Peyer's patch (tissue), 4 donors: ENCODE measurements around the gene NMT1. TPM values are rescaled to one million over a fixed set of nuclear protein-coding genes. Genes with fewer than 3 reads are reported as not detected.

Experiments
- DNase-seq, 3 donors: peaks; one replicate each; pipeline ENCODE4 v3.0.0-alpha.2; 2017 to 2019
- H3K27ac ChIP-seq, 4 donors: fragments of 200-600 bp; sonication (generic); one replicate each; pipeline ENCODE4 v1.5.1; 2016 to 2019
- H3K27me3 ChIP-seq, 2 donors: fragments of 200-600 bp; sonication (generic); one replicate each; pipeline ENCODE4 v1.5.1; 2019
- H3K36me3 ChIP-seq, 3 donors: fragments of 200-600 bp; sonication (generic); one replicate each; pipeline ENCODE4 v1.5.1; 2016 to 2019
- H3K4me1 ChIP-seq, 4 donors: fragments of 200-600 bp; sonication (generic); one replicate each; pipeline ENCODE4 v1.5.1; 2016 to 2019
- H3K4me3 ChIP-seq, 4 donors: fragments of 200-600 bp; sonication (generic); 1 replicate in 3 of 4; 2 replicates in 1 of 4; pipeline ENCODE4 v1.5.1; 2016 to 2019; ENCODE audit warnings: mild to moderate bottlenecking in 1 of 4
- H3K9me3 ChIP-seq, 4 donors: fragments of 200-600 bp; sonication (generic); one replicate each; pipeline ENCODE4 v1.5.1; 2016 to 2019; ENCODE audit warnings: mild to moderate bottlenecking in 1 of 4
- POLR2A ChIP-seq, 2 donors: fragments of 450-650 bp; IDR thresholded peaks; one replicate each; pipeline ENCODE4 v1.5.1; 2017; ENCODE audit warnings: antibody characterized with exemption in 2 of 2, mild to moderate bottlenecking in 2 of 2, moderate library complexity in 2 of 2
- total RNA-seq, 4 donors: library from RNA; depleted of rRNA; stranded (reverse); fragments of >200 nt; gene quantifications; one replicate each; pipeline ENCODE4 v1.1.0, GENCODE V29; 2016
- TF ChIP-seq, protein P1 (sequence below), 6 experiments: fragments of 450-650 bp in 4 of 6; fragments of 200-600 bp in 2 of 6; sonication (generic) in 1 of 6; IDR thresholded peaks; one replicate each; pipeline ENCODE4 v1.5.1; 2017 to 2019; ENCODE audit warnings: antibody characterized with exemption in 6 of 6, mild to moderate bottlenecking in 3 of 6, moderate library complexity in 1 of 6

Gene NMT1
- total RNA-seq, 4 donors from 2014 or later, result 60.9 to 111 (median 77.1) TPM

GRCh38 chr17:45073414-45074070 is 12.4 kb downstream of the NMT1 start:
- TF ChIP-seq, protein P1, sequence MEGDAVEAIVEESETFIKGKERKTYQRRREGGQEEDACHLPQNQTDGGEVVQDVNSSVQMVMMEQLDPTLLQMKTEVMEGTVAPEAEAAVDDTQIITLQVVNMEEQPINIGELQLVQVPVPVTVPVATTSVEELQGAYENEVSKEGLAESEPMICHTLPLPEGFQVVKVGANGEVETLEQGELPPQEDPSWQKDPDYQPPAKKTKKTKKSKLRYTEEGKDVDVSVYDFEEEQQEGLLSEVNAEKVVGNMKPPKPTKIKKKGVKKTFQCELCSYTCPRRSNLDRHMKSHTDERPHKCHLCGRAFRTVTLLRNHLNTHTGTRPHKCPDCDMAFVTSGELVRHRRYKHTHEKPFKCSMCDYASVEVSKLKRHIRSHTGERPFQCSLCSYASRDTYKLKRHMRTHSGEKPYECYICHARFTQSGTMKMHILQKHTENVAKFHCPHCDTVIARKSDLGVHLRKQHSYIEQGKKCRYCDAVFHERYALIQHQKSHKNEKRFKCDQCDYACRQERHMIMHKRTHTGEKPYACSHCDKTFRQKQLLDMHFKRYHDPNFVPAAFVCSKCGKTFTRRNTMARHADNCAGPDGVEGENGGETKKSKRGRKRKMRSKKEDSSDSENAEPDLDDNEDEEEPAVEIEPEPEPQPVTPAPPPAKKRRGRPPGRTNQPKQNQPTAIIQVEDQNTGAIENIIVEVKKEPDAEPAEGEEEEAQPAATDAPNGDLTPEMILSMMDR (IDR thresholded peaks at IDR 0.05), result no peak
- TF ChIP-seq POLR2A (IDR thresholded peaks at IDR 0.05), result no peak
- peak overlapping the region; percentile 13 to 73 (median 49) for H3K27ac ChIP-seq
- peak in 1 of 3 donors; percentile 61 for DNase-seq
- H3K4me3 ChIP-seq, result no peak overlapping the region
- H3K36me3 ChIP-seq, result peaks cover 0 to 33% (median 0%) of the 10 kb centered on the region in 3 donors
- no peaks in the 10 kb centered on the region for H3K27me3 ChIP-seq
- no peaks in the 10 kb centered on the region for H3K9me3 ChIP-seq
- peaks cover 0 to 7% (median 2%) of the 10 kb centered on the region in 4 donors for H3K4me1 ChIP-seq

DNA sequence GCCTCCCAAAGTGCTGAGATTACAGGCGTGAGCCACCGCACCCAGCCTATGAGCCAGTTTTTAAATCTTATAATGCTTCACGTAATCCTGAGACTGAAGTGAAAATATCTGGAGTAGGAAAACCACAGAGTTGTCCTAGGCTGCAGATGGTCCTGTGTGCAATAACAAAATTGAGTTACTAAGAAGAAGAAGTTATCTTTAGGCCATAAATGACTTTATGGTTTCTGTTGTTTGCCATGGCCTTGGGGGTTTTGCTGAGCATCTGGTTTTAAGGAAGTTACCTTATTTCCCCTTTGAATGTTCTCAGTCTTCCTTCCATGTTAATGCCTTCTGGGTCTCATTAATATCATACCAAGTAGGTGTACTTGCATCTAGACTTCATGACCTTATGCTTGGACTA is 16.5 kb downstream of the NMT1 start:
- H3K4me3 ChIP-seq, result no peak overlapping the region
- no peak for DNase-seq
- H3K36me3 ChIP-seq, result peaks cover 0 to 42% (median 0%) of the 10 kb centered on the region in 3 donors
- peaks cover 0 to 7% (median 2%) of the 10 kb centered on the region in 4 donors for H3K4me1 ChIP-seq
- no peak overlapping the region for H3K27ac ChIP-seq
- no peaks in the 10 kb centered on the region for H3K27me3 ChIP-seq
- TF ChIP-seq, protein P1 (IDR thresholded peaks at IDR 0.05), result no peak
- TF ChIP-seq POLR2A (IDR thresholded peaks at IDR 0.05), result no peak
- H3K9me3 ChIP-seq, result no peaks in the 10 kb centered on the region

GRCh38 chr17:45081047-45081703 is 20.1 kb downstream of the NMT1 start:
- no peak overlapping the region for H3K4me3 ChIP-seq
- peaks cover 0 to 7% (median 2%) of the 10 kb centered on the region in 4 donors for H3K4me1 ChIP-seq
- no peaks in the 10 kb centered on the region for H3K27me3 ChIP-seq
- H3K36me3 ChIP-seq, result peaks cover 0 to 60% (median 0%) of the 10 kb centered on the region in 3 donors
- no peak for DNase-seq
- H3K9me3 ChIP-seq, result no peaks in the 10 kb centered on the region
- no peak for TF ChIP-seq POLR2A (IDR thresholded peaks at IDR 0.05)
- TF ChIP-seq, protein P1 (IDR thresholded peaks at IDR 0.05), result no peak
- no peak overlapping the region for H3K27ac ChIP-seq

- no peak for DNase-seq
- Histone ChIP-seq H3K27me3 (no peaks in the 10 kb centered on the region), H3K4me3 (no peak overlapping the region), H3K9me3 (no peaks in the 10 kb centered on the region), H3K4me1 (no peaks in the 10 kb centered on the region), H3K27ac (no peak overlapping the region), H3K36me3 (peaks cover 0 to 96% (median 0%) of the 10 kb centered on the region in 3 donors)
- TF ChIP-seq POLR2A (IDR thresholded peaks at IDR 0.05), result no peak
- TF ChIP-seq, protein P1 (IDR thresholded peaks at IDR 0.05), result no peak
These were observed 25.3 kb downstream of the NMT1 start for GRCh38 chr17:45086391-45086790.

DNA sequence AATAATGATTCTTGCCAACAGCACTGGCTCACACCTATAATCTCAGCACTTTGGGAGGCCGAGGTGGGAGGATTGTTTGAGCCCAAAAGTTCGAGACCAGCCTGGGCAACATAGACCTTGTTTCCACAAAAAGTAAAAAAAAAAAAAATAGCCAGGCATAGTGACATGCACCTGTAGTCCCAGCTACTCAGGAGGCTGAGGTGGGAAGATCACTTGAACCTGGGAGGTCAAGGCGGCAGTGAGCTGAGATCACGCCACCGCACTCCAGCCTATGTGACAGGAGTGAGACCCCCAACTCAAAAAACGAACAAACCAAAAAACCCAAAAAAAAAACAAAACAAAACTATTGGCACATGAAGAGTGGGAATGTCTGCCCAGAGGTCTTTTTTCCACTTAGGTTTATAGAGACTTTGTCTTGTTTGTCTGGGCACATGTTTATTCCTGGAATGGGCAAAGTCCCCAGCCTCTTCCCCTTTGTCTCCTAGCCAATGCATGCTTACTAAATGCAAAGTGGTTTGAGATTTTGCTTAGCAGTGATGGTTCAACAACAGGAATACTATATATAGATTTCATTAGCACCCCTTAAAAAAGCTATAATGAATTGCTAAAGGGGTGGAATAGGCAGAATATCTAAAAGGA is 25.9 kb downstream of the NMT1 start:
- peaks cover 0 to 96% (median 0%) of the 10 kb centered on the region in 3 donors for H3K36me3 ChIP-seq
- no peak for DNase-seq
- no peaks in the 10 kb centered on the region for H3K9me3 ChIP-seq
- peaks cover 0 to 5% (median 0%) of the 10 kb centered on the region in 4 donors for H3K4me1 ChIP-seq
- H3K27ac ChIP-seq, result no peak overlapping the region
- no peak for TF ChIP-seq POLR2A (IDR thresholded peaks at IDR 0.05)
- H3K4me3 ChIP-seq, result no peak overlapping the region
- H3K27me3 ChIP-seq, result no peaks in the 10 kb centered on the region
